ENCODE results near the gene TMUB2. TPM values are rescaled to one million over a fixed set of nuclear protein-coding genes. Genes with fewer than 3 reads are reported as not detected.
A peak's percentile ranks its signal among the peaks of the same experiment; 100 is the strongest.

Gene TMUB2
- total RNA-seq, 4 donors from 2014 or later, result 14.6 to 25.5 (median 21.6) TPM

DNA sequence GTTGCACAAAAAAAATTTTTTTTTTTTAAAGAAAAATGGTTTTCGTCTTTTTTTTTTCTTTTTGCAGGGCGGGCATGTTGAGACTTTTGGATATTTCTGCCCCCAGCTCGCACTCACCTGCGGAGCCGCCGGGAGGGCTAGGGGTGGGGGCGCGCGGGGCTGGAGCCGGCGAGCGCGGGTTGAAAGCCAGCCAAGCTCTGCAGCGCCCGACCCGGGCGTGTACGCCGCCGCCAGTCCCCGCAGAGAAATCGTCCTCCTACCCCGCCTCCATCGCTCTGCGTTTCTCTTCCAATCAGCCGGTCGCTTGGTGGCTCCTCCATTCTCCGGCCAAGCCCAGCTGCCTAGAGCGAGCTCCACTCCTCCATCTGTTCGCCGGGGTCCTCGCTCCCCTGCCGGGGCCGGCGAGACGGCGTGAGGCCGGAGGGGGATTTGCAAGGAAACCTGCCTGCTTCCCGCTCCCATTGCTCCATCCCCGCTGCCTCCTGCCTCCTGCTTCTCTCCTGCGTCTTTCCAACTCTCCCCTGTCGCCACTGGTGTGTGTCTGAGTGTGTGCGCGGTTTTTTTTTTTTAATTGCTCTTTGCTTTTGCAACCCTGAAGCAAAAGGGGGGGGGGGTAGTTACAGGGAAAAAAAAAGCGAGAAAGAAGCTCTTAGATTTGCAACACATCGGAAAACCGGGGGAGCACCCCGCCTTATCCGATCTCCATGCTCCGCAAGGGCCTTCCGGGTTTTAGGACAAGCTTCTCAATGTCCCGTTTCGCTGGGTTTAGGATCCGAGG, 34.5 kb downstream of the TMUB2 start:
- intact Hi-C loops (cut with DNase I), result no loop called here

GRCh38 chr17:44221862-44222111, 35.0 kb downstream of the TMUB2 start:
- intact Hi-C loops (cut with DNase I), result no loop called here
- no peak for DNase-seq
- WGBS, 2 donors, result 0 to 2% methylated on average over 8 to 12 of the region's 17 CpGs

More for the DNA sequence above, 34.5 kb downstream of the TMUB2 start:
- WGBS, 2 donors, result 0 to 1% methylated on average over 33 to 39 of the region's 54 CpGs
- Histone ChIP-seq H3K27me3 (no peaks in the 10 kb centered on the region), H3K4me3 (peak overlapping the region; percentile 92 to 99 (median 99)), H3K9me3 (no peaks in the 10 kb centered on the region), H3K36me3 (peaks cover 2 to 15% (median 5%) of the 10 kb centered on the region in 3 donors), H3K4me1 (peaks cover 33 to 51% (median 33%) of the 10 kb centered on the region in 3 donors), H3K27ac (peak overlapping the region; percentile 97 to 100 (median 99))
- no peak for DNase-seq
- TF ChIP-seq CTCF (IDR thresholded peaks at IDR 0.05), result no peak
- peak in 2 of 4 donors; percentile 9 to 51 for TF ChIP-seq POLR2A (IDR thresholded peaks at IDR 0.05)

DNA sequence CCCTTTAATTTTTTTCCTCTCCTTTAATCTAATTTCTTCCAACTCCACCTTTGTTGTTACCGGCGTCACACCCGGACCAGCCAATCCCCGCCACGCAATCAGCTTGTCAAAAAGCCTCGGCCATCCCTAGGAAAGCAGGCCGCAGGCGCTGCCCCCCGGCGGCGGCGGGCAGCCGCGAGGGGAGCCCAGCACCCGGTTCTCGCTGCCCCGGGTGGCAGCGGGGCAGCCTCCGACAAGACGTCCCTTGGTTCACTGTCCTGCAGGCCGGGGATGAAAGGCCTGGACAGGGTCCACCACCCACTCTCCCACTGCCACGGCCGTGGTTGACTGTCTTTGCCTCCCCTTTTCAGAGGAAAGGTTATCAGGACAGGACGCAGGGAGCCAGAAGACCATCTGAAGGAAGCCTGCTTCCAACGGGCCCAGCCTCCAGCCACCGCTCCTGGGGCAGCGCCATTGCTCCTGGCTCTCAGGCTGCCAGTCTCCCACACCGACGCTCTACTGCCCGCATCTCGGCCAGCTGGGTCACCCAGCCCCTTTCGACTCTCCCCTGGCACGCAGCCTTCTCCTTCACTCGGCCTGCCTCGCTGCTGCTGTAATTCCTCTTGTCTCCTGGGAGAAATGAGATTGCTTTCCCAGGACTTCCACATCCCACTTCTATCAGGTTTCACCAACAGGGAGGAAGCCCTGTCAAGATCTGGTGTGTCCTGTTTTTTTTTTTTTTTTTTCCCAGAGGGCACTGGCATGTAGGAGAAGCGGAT, 35.5 kb downstream of the TMUB2 start:
- DNase-seq, result no peak
- Histone ChIP-seq H3K36me3 (peaks cover 0 to 5% (median 0%) of the 10 kb centered on the region in 3 donors), H3K27ac (peak overlapping the region; percentile 97 to 100 (median 99)), H3K9me3 (no peaks in the 10 kb centered on the region), H3K27me3 (no peaks in the 10 kb centered on the region), H3K4me1 (peaks cover 26 to 41% (median 26%) of the 10 kb centered on the region in 3 donors), H3K4me3 (peak overlapping the region; percentile 92 to 99 (median 99))
- 4 to 6% methylated on average over 11 to 16 of the region's 36 CpGs for WGBS, 2 donors
- TF ChIP-seq POLR2A (IDR thresholded peaks at IDR 0.05) (peak in 2 of 4 donors; percentile 25 to 50), CTCF (IDR thresholded peaks at IDR 0.05) (peak in 3 of 6 experiments; percentile 2 to 24 (median 9))
- intact Hi-C loops (cut with DNase I), result no loop called here

More at GRCh38 chr17:44221862-44222111, 35.0 kb downstream of the TMUB2 start:
- H3K27me3 ChIP-seq, result no peaks in the 10 kb centered on the region
- TF ChIP-seq CTCF (IDR thresholded peaks at IDR 0.05), result no peak
- peak in 1 of 4 donors; percentile 63 for TF ChIP-seq POLR2A (IDR thresholded peaks at IDR 0.05)
- H3K27ac ChIP-seq, result peak overlapping the region; percentile 97 to 100 (median 99)
- H3K36me3 ChIP-seq, result peaks cover 0 to 10% (median 0%) of the 10 kb centered on the region in 3 donors
- H3K4me3 ChIP-seq, result peak overlapping the region; percentile 92 to 99 (median 99)
- H3K9me3 ChIP-seq, result no peaks in the 10 kb centered on the region
- peaks cover 31 to 46% (median 31%) of the 10 kb centered on the region in 3 donors for H3K4me1 ChIP-seq

GRCh38 chr17:44223541-44224071, 36.8 kb downstream of the TMUB2 start:
- Histone ChIP-seq H3K27ac (peak overlapping the region in 3 of 4 donors; percentile 97 to 100 (median 100)), H3K9me3 (no peaks in the 10 kb centered on the region), H3K36me3 (no peaks in the 10 kb centered on the region), H3K4me3 (no peak overlapping the region), H3K4me1 (peaks cover 16 to 31% (median 17%) of the 10 kb centered on the region in 3 donors), H3K27me3 (no peaks in the 10 kb centered on the region)
- intact Hi-C loops (cut with DNase I), result no loop called here
- no peak for TF ChIP-seq CTCF (IDR thresholded peaks at IDR 0.05)
- no peak for TF ChIP-seq POLR2A (IDR thresholded peaks at IDR 0.05)
- no peak for DNase-seq
- WGBS, 2 donors, result 18 to 23% methylated on average over 7 of the region's 7 CpGs
